HG03565 (cell line): Measurements from ENCODE around the gene SYT10.
"Not testable (repeated sequence)": the region's sequence is repeated elsewhere in the genome, so short reads cannot be mapped to it uniquely, and the experiment has no call there.

ENCODE experiments used
- ATAC-seq: cut with Tn5 transposase; IDR thresholded peaks from one replicate; pipeline ENCODE4 v1.9.1; 2021; ENCODE audit warnings: mild to moderate bottlenecking, moderate library complexity; ENCODE audit not compliant: unreplicated experiment

The SYT10 gene, protein sequence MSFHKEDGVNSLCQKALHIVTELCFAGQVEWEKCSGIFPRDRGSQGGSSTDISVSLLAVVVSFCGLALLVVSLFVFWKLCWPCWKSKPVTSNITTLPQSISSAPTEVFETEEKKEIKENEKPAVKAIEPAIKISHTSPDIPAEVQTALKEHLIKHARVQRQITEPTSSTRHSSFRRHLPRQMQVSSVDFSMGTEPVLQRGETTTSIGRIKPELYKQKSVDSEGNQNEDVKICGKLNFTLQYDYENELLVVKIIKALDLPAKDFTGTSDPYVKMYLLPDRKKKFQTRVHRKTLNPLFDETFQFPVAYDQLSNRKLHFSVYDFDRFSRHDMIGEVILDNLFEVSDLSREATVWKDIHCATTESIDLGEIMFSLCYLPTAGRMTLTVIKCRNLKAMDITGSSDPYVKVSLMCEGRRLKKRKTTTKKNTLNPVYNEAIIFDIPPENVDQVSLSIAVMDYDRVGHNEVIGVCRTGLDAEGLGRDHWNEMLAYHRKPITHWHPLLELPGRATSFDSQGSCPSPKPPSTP

DNA sequence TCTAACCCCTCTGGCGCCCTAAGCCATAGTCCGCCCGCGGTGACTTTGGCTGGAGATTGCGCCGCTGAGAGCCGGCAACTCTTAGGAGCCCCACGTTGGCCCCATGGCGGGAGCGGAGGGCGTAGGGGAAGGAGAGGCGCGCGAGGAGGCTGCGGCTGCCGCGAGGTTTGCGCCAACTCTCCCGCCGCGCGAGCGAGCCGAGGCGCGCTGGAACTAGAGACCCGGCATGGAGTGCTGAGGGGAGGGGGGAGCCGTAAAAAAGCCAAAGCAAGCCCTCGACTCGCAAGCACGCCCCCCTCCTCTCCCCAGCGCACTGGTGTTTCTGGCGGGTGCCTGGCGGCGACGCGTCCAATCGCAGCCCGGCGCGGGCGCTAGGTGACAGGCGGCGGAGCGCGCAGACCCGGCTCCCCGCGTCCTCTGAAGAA, at the start of gene SYT10:
Gene SYT10, minus strand, starts transcription at position 233 of the 425 bp plus-strand sequence. CDS start 297 bp downstream, outside the sequence.
- ATAC-seq, result no peak

DNA sequence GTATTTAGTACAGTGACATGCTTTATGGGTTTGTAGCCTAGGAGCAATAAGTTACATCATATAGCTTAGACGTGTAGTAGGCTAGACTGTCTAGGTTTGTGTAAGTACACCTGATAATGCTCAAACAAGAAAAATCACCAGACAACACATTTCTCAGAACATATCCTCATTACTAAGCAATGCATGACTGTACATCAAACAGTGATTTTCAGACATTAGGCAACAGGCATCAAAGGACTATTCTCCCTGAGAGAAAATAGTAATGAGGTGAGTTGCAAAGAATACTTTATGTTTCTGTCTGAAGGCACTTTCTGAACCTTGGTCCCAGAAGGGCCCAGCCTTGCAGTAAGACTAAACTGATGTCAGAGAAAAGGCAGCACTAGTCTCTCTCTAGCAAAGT, 48.4 kb upstream of the SYT10 start:
- ATAC-seq, result no peak

DNA sequence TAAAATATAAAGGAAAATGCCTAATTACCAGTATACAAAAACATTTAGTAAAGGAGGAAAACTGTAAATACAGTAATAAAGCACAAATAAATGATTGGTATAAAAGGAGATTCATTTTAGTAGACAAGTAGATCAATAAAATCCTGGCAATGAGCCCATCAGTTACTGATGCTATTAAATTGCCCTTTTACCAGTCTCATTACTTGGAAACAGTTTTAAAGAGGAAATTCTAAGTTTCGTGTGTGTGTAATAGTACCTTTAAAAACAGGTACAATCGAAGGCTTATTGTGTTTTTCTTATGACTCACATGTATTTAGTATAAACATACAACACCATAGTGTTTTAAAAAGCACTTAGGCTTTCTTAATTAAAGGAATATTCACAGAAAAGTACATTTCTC, 46.4 kb upstream of the SYT10 start:
- ATAC-seq, result no peak

DNA sequence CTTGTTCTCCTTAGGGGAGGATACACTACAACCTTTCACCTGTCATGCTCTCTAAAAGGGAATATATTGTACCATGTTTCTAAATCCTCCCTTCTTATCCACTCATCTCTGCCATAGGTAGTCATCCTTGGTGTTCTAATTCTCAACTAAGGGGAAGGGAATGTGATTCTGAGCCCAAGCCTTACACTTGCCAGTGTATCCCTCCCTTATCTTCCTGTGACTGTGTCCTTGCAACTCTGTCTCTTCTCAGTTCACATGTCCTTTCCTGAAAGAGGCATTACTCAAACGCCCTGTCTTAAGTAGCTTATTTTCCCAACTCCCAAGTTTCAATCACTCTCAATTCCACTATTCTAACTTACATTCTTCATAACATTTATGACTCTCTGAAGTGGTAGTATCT, 44.5 kb upstream of the SYT10 start:
- ATAC-seq, result no peak

DNA sequence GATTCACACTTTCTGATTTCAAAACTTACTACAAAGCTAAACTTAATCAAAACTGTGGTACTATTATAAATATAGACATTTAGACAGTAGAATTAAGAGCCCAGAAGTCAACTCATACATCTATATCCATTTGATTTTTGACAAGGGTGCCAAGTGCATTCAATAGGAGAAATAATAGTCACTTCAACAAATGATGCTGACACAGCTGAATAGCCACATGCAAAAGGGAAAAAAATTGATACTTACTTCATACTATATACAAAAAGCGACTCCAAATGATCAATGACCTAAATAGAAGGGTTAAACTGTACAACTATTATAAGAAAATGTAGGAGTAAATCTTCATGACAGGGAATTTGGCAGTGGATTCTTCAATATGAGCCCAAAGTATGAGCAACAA, 40.7 kb upstream of the SYT10 start:
- no peak for ATAC-seq

DNA sequence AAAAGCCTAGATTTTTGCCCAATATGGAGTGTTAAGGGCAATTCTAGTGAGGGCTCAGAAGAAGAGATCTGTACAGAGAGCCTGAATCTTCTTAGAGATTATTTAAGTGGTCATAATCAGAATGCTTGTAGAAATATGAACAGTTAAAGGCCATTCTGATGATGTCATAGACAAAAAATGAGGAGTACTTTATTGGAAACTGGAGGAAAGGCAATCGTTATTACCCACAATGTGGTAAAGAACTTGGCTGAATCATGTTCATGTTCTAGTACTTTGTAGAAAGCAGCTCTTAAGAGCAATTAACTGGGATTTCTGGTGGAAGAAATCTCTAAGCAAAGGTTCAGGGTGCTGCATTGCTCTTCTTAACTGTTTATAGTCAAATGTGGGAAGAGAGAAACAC, 36.4 kb upstream of the SYT10 start:
- ATAC-seq, result no peak

DNA sequence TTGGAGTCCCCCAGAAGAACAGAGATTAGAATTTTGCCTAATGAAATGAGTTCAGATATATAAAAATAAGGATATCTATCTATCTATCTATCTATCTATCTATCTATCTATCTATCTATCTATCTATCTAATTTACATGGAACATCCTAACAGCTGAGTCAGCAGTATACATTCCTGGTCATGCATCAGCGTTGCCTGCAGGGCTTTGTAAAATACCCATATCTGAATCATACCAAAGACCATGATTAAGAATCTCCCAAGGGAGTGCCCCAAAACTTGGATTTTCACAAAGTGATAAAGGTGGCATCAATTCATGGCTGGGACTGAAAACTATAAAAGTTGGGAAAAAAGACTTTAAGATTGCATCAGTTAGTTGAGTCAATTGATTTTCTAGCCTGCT, 32.7 kb upstream of the SYT10 start:
- no peak for ATAC-seq

DNA sequence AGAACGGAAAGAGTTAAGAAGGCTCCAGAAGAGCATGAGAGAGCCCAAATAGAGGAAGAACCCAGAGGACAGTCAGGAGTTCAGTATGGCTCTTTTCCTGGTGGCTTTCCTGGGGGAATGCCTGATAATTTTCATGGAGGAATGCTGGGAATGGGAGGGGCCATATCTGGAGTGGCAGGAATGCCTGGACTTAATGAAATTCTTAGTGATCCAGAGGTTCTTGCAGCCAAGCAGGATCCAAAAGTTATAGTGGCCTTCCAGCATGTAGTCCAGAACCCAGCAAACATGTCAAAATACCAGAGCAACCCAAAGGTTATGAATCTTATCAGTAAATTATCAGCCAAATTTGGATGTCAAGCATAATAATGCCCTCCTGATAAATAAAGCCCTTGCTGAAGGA, 15.5 kb upstream of the SYT10 start:
- ATAC-seq, result no peak

DNA sequence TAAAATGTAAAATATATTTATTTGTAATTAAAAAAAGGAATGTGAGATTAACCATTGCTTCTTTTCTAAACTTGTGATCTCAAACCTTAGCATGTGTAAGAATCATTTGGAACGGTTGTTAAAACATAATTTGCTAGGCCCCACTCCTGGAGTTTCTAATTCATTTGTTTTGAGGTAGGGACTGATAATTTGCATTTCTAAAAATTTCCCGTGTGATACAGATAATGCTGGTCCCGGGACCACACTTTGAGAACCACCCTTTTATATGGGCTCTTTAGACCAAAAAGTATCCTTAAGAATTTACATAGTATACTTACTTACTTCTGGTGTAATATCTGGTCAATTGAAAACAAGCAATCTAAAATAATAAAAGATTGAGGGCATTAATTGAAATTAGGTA, 10.9 kb upstream of the SYT10 start:
- no peak for ATAC-seq

DNA sequence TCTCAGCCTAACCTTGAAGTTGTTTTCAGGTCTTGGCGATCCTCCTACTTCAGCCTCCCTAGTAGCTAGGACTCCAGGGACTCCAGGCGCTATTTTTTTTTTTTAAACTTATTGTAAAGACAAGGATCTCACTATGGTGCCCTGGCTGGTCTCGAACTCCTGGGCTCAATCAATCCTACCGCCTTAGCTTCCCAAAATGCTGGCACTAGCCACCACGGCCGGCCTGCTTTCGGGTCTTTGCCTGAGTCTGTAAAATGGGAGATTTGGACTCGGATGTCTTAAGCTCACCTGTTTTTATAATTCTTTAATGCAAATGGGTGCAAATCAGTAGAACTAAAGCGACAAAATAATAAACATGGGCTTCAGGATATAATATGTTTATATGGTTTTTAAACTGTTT, 858 bp upstream of the SYT10 start:
- ATAC-seq, result no peak

DNA sequence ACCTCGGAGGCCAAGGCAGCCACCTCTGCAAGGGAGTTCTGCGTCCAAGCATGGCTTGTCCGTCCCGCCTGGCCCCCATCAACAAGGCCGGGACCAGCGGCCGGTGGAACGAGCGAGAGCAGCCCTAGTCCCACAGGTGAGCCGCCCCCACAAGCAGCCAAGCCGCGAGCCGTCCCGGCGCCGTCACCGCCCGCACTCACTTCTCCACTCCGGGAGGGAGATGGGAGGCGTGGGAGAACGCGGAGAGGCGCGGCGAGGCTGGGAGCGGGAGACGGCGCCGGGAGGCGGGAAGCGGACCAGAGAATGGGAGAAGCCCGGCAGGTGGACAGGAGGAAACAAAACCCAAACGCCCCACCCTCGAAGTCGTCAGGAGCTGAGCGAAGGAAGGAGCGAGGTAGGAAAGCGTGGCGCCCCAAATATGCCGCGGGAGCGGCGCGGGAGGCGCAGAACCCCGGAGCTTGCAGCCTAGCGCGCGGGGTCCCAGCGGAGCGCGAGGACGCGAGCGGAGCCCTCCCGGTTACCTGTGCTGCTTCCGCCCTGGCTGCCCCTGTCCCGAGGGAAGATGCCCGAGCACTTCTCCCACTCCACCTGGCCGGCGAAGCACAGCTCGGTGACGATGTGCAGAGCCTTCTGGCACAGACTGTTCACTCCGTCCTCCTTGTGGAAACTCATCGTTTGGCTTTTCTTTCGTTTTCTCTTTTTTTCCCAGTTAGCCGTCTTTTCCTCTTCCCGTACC, 600 bp downstream of the SYT10 start:
- no peak for ATAC-seq

DNA sequence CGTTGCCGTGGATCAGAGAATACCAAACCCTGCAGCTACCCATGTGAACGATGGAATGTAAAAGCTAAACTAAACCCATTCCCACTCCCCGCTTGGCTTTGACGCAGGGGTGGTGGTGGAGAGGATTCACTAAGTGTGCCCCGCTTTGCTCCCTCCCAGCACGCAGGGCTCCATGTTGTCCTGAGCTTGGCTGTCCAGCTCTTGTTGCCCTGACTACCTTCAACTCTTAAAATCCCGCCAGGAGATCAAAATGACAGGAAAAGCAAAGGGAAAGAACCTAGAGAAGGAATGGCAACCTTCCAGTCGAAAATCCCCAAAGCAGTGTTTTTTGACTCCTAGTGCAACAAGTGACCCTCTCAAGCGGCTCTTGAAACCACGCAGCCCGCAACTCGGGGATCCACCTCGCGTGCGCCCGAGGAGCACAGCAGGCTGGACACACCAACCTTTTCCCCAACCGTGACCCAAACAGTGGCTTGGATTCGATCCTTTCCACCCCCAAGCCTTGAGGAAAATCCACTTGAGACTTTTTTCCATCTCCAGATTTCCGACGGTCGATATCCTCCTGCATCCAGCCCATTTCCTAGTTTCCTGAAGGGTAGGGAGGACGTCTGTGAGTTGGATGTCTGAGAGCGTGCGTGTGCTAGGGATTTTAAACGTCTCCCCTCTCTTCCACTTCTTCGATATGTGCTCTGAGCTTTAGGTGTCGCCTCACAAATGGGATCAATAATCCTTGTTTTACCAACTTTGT, 1.4 kb downstream of the SYT10 start:
- no peak for ATAC-seq

DNA sequence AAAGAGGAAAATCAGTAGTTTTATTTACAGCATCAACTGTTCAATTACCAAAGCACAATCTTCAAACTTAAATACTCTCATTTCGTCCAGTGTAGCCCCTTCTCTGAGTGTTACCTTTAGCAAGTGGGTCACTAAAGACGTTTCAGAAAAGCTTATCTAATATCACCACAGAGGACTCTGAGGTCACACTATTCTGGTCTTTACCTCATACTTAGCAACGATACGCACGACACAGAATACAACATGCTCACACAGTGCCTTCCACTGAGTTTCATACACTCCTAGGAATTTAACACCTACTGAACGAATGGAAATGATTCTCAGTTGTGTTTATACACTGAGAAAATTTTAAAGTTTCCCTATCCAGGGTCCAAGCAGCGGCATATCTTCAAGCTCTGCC, 2.0 kb downstream of the SYT10 start:
- no peak for ATAC-seq

DNA sequence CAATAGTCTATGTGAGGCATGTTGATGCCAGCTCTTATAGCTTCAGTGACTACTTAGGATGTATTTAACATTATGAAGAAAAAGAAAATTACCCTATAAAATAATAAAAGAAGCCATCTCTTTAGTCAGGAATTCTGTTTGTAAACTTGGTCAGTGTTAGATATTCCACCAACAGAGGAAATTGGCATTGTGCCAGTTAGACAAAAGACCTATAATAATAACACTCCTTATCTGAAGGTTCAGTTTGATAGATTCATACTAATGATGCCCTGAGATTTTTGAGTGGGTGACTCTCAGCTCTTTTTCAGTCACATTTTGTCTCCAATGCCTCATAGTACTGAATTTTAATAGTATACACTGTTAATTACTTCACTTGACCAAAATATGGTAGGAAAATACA, 6.6 kb downstream of the SYT10 start:
- ATAC-seq, result no peak

DNA sequence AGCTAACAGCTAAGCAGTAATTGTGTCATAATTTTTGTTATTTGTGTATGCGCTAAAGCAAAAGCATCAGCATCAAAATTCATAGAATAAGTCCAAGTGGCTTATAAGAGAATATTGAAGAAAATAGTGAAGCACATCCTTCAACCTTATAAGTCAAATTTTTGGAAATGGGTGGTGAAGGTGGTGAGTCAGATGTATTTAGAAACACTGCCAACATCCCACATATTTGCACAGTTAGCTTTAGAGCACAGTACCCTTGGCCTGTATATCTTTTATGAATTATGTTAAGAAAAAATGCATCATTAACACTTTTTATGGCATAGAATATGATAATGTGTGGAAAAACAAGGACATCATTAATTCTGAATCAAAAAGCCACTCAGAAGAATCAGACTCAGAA, 8.0 kb downstream of the SYT10 start:
- ATAC-seq, result no peak

DNA sequence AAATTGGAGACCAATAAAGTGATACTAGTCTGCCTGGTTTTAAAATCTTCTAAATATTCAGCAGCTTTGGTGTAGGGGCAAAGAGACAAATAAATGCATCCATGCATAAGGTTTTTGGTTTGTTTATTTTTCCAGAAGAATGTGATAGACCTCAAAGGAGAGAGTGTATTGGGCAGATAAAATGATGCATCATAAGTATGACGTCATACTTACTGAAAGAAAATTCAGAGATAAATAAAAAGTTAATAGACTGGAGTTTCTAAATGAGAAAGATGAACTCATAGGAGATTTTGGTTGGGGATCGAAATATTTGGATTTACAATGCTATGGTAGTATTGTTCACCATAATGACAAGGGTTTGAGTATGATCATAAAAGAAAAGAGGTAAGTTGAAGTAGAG, 10.2 kb downstream of the SYT10 start:
- no peak for ATAC-seq

DNA sequence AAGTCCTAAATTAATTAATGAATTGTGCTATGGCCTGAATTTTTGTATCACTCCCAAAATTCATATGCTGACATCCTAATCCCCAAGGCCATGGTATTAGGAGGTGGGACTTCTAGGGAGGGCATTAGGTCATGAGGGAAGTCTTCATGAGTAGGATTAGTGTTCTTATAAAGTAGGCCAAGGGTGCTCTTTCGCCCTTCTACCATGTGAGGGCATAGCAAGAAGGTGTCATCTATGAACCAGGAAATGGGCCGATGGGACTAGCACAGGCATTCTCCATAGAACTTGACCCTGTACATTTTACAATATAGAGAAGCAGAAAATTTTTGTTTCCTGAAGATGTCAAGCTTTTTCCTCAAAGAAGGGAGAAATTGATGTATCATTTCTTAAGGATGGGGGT, 12.5 kb downstream of the SYT10 start:
- ATAC-seq, result peak; percentile 72

DNA sequence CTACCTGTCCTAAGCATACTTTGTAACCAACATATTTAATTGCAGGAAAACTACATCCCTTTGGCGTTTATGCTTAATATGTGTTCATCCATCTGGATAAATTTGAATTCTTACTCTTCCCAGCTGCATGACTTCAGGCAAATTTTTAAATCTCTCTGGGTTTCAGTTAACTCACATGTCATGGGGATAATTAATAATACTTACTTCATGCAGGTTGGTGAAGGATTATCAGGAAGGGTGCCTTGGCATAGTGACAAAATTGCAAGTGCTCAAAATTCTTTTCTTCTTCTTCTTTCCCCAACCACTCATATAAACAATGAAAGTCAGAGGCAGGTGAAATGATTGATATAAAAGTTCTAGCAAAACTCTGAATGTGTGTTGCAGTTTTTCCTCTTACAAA, 15.9 kb downstream of the SYT10 start:
- ATAC-seq, result no peak

DNA sequence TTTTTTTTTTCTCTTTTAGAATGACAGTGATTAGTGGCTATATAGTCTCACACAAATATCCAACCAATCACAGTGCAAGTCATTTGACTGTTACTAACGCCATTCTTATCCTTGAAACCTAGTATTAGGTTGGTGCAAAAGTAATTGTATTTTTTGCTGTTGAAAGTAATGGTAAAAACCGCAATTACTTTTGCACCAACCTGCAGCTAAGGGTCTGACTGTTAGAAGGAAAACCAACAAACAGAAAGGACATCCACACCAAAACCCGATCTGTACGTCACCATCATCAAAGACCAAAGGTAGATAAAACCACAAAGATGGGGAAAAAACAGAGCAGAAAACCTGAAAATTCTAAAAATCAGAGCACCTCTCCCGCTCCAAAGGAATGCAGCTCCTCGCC, 27.2 kb downstream of the SYT10 start:
- not testable (repeated sequence) for ATAC-seq

DNA sequence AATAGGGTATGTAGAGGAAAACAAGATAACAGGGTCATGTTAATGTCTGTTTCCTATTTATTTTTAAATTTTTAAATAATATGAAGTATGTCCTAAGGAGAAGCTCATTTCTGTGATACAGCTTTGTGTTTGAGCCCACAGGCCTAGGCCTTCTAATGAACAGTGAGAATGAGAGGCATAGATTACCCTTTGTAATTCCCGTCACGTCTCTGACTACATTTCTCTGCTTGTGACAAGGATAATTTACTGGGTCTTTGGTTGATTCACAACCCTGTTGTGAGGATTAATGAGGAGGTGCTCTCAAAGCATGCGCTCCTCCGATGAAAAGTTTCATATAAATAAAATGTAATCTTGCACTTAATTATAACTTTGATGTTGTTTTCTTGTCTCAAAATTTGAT, 56.1 kb downstream of the SYT10 start:
- ATAC-seq, result no peak

DNA sequence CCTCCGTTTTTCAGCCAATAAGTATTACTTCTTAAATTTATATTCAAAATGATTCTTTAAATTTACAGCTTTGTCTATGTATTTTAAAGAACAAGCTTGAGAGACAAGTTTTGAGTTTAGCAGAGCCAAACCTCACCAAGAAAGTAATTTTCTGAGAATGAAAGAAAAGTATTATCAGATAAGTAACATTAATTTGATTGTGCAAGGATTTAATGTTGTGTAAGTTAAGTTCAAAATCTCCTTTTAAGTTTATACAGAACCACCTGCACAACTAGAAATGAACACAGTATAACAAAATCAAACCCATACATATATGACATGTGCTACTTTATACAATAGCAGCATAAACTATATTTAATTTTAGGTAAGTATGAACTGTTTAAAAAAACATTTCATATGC, 63.5 kb downstream of the SYT10 start:
- ATAC-seq, result no peak
